GM12878 (cell line): ENCODE results near the gene IPMK. TPM values are rescaled to one million over a fixed set of nuclear protein-coding genes. Genes with fewer than 3 reads are reported as not detected.

Experiments used
- ATAC-seq: fragments of 200-7000 bp; cut with Tn5 transposase; 3 replicates; pipeline ENCODE4 v1.9.1; 2020; ENCODE audit warnings: mild to moderate bottlenecking, moderate library complexity
- BruUV-seq: library from RNA; stranded (reverse); fragments of 400-500 nt; replicated peaks from 2 replicates; lab custom pipeline; 2021; lab: Mats Ljungman, UMichigan
- CTCF ChIA-PET: fragments of 300-600 bp; sonication (Branson Sonifier 250); formaldehyde crosslinking; extraction: SDS; loops from one replicate; lab custom pipeline; 2021; ENCODE audit warnings: inconsistent platforms; lab: Yijun Ruan, JAX
- POLR2A ChIA-PET: fragments of 350-600 bp; formaldehyde crosslinking; extraction: SDS; loops from one replicate; lab custom pipeline; 2021; ENCODE audit warnings: inconsistent platforms; lab: Charles Lee
- RAD21 ChIA-PET: fragments of 300-600 bp; sonication (Branson Sonifier 250); formaldehyde crosslinking; loops from one replicate; lab custom pipeline; 2023; ENCODE audit warnings: antibody characterized with exemption; ENCODE audit not compliant: unreplicated experiment; lab: Charles Lee
- SMC1A ChIA-PET: fragments of 300-600 bp; sonication (Branson Sonifier 250); formaldehyde crosslinking; loops from one replicate; lab custom pipeline; 2023; ENCODE audit not compliant: unreplicated experiment, uncharacterized antibody; lab: Charles Lee
- DNase-seq: peaks from one replicate; pipeline ENCODE4 v3.0.0-alpha.2; 2011; ENCODE audit warnings: low read depth, low spot score
- FAIRE-seq: peaks from 3 replicates; lab custom pipeline; 2011; peaks lifted over from hg19 to GRCh38; lab: Jason Lieb, UNC
- H2AFZ ChIP-seq: 2 replicates; pipeline ENCODE4 v1.6.0; 2011; ENCODE audit warnings: low read depth, low read length, control low read depth; ENCODE audit not compliant: control insufficient read depth
- H3K27ac ChIP-seq: 2 replicates; pipeline ENCODE4 v1.5.1; 2011; ENCODE audit warnings: control low read depth; ENCODE audit not compliant: control insufficient read depth, insufficient read depth
- H3K27me3 ChIP-seq, 2 experiments: replicated peaks in 1 of 2; 2 replicates each; pipeline versions ENCODE4 v1.6.0 to v1.6.1; 2011; ENCODE audit warnings: low read length in 1 of 2; ENCODE audit not compliant: control insufficient read depth in 2 of 2, insufficient read depth in 2 of 2
- H3K36me3 ChIP-seq, 2 experiments: 2 replicates each; pipeline ENCODE4 v1.5.1; 2011; ENCODE audit warnings: low read length in 1 of 2; ENCODE audit not compliant: control insufficient read depth in 2 of 2, insufficient read depth in 2 of 2
- H3K4me1 ChIP-seq: 2 replicates; pipeline ENCODE4 v1.6.1; 2011; ENCODE audit warnings: mild to moderate bottlenecking, low read length, moderate library complexity, mixed read lengths; ENCODE audit not compliant: control insufficient read depth, insufficient read depth
- H3K4me2 ChIP-seq: 2 replicates; pipeline ENCODE4 v1.6.0; 2011; ENCODE audit warnings: control low read depth; ENCODE audit not compliant: control insufficient read depth, insufficient read depth
- H3K4me3 ChIP-seq: fragments of 200-600 bp; sonication (generic); 2 replicates; pipeline ENCODE4 v1.5.1; 2016
- H3K79me2 ChIP-seq: 2 replicates; pipeline ENCODE4 v1.6.0; 2011; ENCODE audit warnings: low read length; ENCODE audit not compliant: control insufficient read depth, insufficient read depth
- H3K9ac ChIP-seq: 2 replicates; pipeline ENCODE4 v1.8.0; 2011; ENCODE audit warnings: low read length, control low read depth, mixed read lengths; ENCODE audit not compliant: control insufficient read depth, insufficient read depth
- H3K9me3 ChIP-seq: replicated peaks from 3 replicates; pipeline ENCODE4 v1.5.1; 2011; ENCODE audit warnings: mild to moderate bottlenecking, low read length; ENCODE audit not compliant: control insufficient read depth, insufficient read depth
- H4K20me1 ChIP-seq: 2 replicates; pipeline ENCODE4 v1.6.0; 2011; ENCODE audit not compliant: control insufficient read depth, insufficient read depth
- ATF7 ChIP-seq: fragments of 450-650 bp; IDR thresholded peaks from 2 replicates; pipeline ENCODE4 v1.6.1; 2016; ENCODE audit warnings: low read depth, mild to moderate bottlenecking
- CBX3 ChIP-seq: fragments of 200-600 bp; sonication (generic); IDR thresholded peaks from 2 replicates; pipeline ENCODE4 v1.6.1; 2016; ENCODE audit warnings: low read depth, borderline replicate concordance
- CEBPB ChIP-seq, 2 experiments: fragments of 150-350 bp in 1 of 2; IDR thresholded peaks; 2 replicates each; pipeline ENCODE4 v1.6.1; 2012 to 2014; ENCODE audit warnings: low read depth in 2 of 2, low read length in 2 of 2, borderline replicate concordance in 1 of 2, inconsistent platforms in 1 of 2
- EZH2 ChIP-seq: IDR thresholded peaks from 2 replicates; pipeline ENCODE4 v1.6.1; 2012; ENCODE audit warnings: low read depth, mild to moderate bottlenecking, control low read depth, inconsistent platforms, low read length, borderline replicate concordance; ENCODE audit not compliant: control insufficient read depth
- POU2F2 ChIP-seq: IDR thresholded peaks from 3 replicates; pipeline ENCODE4 v1.6.1; 2011; ENCODE audit warnings: low read depth, mild to moderate bottlenecking, low read length, borderline replicate concordance
- RAD51 ChIP-seq: fragments of 450-650 bp; IDR thresholded peaks from 2 replicates; pipeline ENCODE4 v1.6.1; 2016; ENCODE audit warnings: moderate library complexity, mild to moderate bottlenecking, inconsistent platforms
- SIX5 ChIP-seq: IDR thresholded peaks from 2 replicates; pipeline ENCODE4 v1.6.1; 2011; ENCODE audit warnings: mild to moderate bottlenecking, low read depth, low read length, moderate library complexity; ENCODE audit not compliant: severe bottlenecking
- SRF ChIP-seq, 2 experiments: IDR thresholded peaks; 2 replicates each; pipeline ENCODE4 v1.6.1; 2011; ENCODE audit warnings: low read depth in 2 of 2, low read length in 2 of 2, mild to moderate bottlenecking in 1 of 2, moderate library complexity in 1 of 2
- ZBED1 ChIP-seq: IDR thresholded peaks from 2 replicates; pipeline ENCODE4 v1.6.1; 2016; ENCODE audit warnings: borderline replicate concordance
- WGBS: methylation state at CpG from one replicate; pipeline ENCODE4 v1.1.6; 2016; ENCODE audit warnings: low lambda C conversion rate; ENCODE audit not compliant: insufficient replicate concordance, insufficient coverage; ENCODE audit errors: missing lambda C conversion rate; 5-methylcytosine and 5-hydroxymethylcytosine counted together
- in situ Hi-C: fragments of 300-500 bp; cut with MboI; formaldehyde crosslinking; loops from 9 replicates; pipeline ENCODE4 v1.14.3; 2018; ENCODE audit warnings: mixed read lengths
- intact Hi-C: fragments of 100-400 bp; cut with micrococcal nuclease; formaldehyde crosslinking; loops from one replicate; pipeline ENCODE4 v1.14.2; 2022; ENCODE audit not compliant: unreplicated experiment
- polyA plus RNA-seq, 11 experiments: library from polyadenylated mRNA; depleted of rRNA in 4 of 11; unstranded in 6 of 11; stranded (reverse) in 5 of 11; fragments of >200 nt; fragmentation: Nextera tagmentation in 4 of 11; fragmentation: Illumina TruSeq in 1 of 11; extraction: Ambion mirVana in 4 of 11; extraction: Trizol in 1 of 11; gene quantifications; 1 replicate in 1 of 11; 2 replicates in 10 of 11; pipeline versions ENCODE4 v1.2.1 to v1.2.3, GENCODE V29; 2011 to 2016; ENCODE audit warnings: inconsistent platforms in 2 of 11, missing spikeins in 2 of 11, low read depth in 1 of 11
- total RNA-seq, 4 experiments: library from RNA; depleted of rRNA in 3 of 4; stranded (reverse); fragments of >200 nt in 3 of 4; fragmentation: Illumina TruSeq in 1 of 4; extraction: Trizol in 1 of 4; gene quantifications; 2 replicates each; pipeline versions ENCODE4 v1.2.1 to v1.2.3, GENCODE V29; 2013 to 2021
- TF ChIP-seq, protein P1 (sequence below): fragments of 150-350 bp; IDR thresholded peaks from 2 replicates; pipeline ENCODE4 v1.6.1; 2016; ENCODE audit warnings: low read depth, low read length
- TF ChIP-seq, protein P2 (sequence below): fragments of 450-650 bp; formaldehyde crosslinking; IDR thresholded peaks from 2 replicates; pipeline ENCODE4 v1.4.0; 2022; ENCODE audit warnings: mild to moderate bottlenecking, moderate library complexity
- TF ChIP-seq, protein P3 (sequence below): IDR thresholded peaks from 2 replicates; pipeline ENCODE4 v1.6.1; 2011; ENCODE audit warnings: borderline replicate concordance, low read depth, mild to moderate bottlenecking, moderate library complexity, low read length; ENCODE audit not compliant: insufficient read depth, poor library complexity, severe bottlenecking

Gene IPMK
- total and polyA plus RNA-seq, 10 of the 15 experiments (the other 5 are each of a cell fraction or from before 2014, with no cell fraction given): 0.84 to 7.5 (median 3.6) TPM

DNA sequence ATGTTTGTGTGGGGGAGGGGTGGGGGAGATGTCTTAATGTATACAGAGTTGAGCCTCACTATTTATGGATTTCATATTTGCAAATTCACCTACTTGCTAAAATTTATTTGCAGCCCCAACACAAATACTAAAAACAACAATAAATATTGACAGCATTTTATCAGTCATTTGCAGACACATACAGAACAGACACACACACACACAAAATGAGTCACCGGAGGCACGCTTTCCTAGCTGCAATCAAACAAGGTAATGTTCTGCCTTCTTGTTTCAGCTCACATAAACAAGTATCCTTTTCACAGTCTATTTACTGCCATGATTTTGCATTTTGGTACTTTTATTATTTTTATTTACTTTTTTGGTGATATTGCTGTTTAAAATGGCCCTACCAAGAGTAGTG is 88.5 kb downstream of the IPMK start:
- ChIA-PET RAD21 (interaction anchor here (0.8 to 5.4 kb wide), 4 partner anchors 87 to 142 kb away, joined by 3 to 144 read pairs (median 5); no protein-coding TSS in a partner anchor), CTCF (interaction anchor here (1.1 to 10.7 kb wide), 7 partner anchors 89 to 352 kb away, joined by 4 to 385 read pairs (median 8); partner anchors contain the start of genes CISD1 and IPMK), SMC1A (interaction anchor here (0.5 to 7.4 kb wide), 4 partner anchors 98 to 125 kb away, joined by 3 to 203 read pairs (median 4); no protein-coding TSS in a partner anchor), POLR2A (no interaction called here)
- no peak overlapping the region for H3K9ac ChIP-seq
- ATAC-seq (no peak), DNase-seq (no peak), FAIRE-seq (no peak)
- H3K27me3 ChIP-seq: no peaks in the 10 kb centered on the region
- H3K79me2 ChIP-seq: no peaks in the 10 kb centered on the region
- H2AFZ ChIP-seq: no peak overlapping the region
- 96% methylated on average over 2 of the region's 2 CpGs for WGBS
- no peaks in the 10 kb centered on the region for H3K4me1 ChIP-seq
- no peak overlapping the region for H3K27ac ChIP-seq
- no peak overlapping the region for H3K4me3 ChIP-seq
- in situ Hi-C loops: loop anchor here (10.0 kb wide), 1 partner anchor 206 kb away; the partner anchor contains the start of gene TFAM
- intact Hi-C loops: loop anchor here (5.0 kb wide), 1 partner anchor 208 kb away; the partner anchor contains the start of gene TFAM
- H3K36me3 ChIP-seq: no peaks in the 10 kb centered on the region
- no peaks in the 10 kb centered on the region for H3K9me3 ChIP-seq
- no TSS peak for BruUV-seq
- no peak overlapping the region for H3K4me2 ChIP-seq
- no peaks in the 10 kb centered on the region for H4K20me1 ChIP-seq
- TF ChIP-seq, protein P1, sequence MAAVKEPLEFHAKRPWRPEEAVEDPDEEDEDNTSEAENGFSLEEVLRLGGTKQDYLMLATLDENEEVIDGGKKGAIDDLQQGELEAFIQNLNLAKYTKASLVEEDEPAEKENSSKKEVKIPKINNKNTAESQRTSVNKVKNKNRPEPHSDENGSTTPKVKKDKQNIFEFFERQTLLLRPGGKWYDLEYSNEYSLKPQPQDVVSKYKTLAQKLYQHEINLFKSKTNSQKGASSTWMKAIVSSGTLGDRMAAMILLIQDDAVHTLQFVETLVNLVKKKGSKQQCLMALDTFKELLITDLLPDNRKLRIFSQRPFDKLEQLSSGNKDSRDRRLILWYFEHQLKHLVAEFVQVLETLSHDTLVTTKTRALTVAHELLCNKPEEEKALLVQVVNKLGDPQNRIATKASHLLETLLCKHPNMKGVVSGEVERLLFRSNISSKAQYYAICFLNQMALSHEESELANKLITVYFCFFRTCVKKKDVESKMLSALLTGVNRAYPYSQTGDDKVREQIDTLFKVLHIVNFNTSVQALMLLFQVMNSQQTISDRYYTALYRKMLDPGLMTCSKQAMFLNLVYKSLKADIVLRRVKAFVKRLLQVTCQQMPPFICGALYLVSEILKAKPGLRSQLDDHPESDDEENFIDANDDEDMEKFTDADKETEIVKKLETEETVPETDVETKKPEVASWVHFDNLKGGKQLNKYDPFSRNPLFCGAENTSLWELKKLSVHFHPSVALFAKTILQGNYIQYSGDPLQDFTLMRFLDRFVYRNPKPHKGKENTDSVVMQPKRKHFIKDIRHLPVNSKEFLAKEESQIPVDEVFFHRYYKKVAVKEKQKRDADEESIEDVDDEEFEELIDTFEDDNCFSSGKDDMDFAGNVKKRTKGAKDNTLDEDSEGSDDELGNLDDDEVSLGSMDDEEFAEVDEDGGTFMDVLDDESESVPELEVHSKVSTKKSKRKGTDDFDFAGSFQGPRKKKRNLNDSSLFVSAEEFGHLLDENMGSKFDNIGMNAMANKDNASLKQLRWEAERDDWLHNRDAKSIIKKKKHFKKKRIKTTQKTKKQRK: no peak
- TF ChIP-seq SIX5: no peak
- TF ChIP-seq SRF (IDR thresholded peaks at IDR 0.05; ENCODE audit: low read depth in 2 of 2, low read length in 2 of 2): no peak
- TF ChIP-seq, protein P2, sequence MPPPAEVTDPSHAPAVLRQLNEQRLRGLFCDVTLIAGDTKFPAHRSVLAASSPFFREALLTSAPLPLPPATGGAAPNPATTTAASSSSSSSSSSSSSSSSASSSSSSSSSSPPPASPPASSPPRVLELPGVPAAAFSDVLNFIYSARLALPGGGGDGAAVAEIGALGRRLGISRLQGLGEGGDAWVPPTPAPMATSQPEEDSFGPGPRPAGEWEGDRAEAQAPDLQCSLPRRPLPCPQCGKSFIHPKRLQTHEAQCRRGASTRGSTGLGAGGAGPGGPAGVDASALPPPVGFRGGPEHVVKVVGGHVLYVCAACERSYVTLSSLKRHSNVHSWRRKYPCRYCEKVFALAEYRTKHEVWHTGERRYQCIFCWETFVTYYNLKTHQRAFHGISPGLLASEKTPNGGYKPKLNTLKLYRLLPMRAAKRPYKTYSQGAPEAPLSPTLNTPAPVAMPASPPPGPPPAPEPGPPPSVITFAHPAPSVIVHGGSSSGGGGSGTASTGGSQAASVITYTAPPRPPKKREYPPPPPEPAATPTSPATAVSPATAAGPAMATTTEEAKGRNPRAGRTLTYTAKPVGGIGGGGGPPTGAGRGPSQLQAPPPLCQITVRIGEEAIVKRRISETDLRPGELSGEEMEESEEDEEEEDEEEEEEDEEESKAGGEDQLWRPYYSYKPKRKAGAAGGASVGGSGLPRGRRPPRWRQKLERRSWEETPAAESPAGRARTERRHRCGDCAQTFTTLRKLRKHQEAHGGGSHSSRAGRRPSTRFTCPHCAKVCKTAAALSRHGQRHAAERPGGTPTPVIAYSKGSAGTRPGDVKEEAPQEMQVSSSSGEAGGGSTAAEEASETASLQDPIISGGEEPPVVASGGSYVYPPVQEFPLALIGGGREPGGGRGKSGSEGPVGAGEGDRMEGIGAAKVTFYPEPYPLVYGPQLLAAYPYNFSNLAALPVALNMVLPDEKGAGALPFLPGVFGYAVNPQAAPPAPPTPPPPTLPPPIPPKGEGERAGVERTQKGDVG (CRISPR knock-in tag): no peak
- TF ChIP-seq CEBPB (IDR thresholded peaks at IDR 0.05; ENCODE audit: borderline replicate concordance in 1 of 2, low read depth in 2 of 2, low read length in 2 of 2): no peak
- TF ChIP-seq EZH2: no peak
- no peak for TF ChIP-seq RAD51
- TF ChIP-seq CBX3: no peak
- TF ChIP-seq ATF7: no peak
- TF ChIP-seq ZBED1: no peak
- TF ChIP-seq POU2F2: no peak
- TF ChIP-seq, protein P3, sequence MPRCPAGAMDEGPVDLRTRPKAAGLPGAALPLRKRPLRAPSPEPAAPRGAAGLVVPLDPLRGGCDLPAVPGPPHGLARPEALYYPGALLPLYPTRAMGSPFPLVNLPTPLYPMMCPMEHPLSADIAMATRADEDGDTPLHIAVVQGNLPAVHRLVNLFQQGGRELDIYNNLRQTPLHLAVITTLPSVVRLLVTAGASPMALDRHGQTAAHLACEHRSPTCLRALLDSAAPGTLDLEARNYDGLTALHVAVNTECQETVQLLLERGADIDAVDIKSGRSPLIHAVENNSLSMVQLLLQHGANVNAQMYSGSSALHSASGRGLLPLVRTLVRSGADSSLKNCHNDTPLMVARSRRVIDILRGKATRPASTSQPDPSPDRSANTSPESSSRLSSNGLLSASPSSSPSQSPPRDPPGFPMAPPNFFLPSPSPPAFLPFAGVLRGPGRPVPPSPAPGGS: no peak
